ENCODE results near the gene OR2Y1. TPM values are rescaled to one million over a fixed set of nuclear protein-coding genes. Genes with fewer than 3 reads are reported as not detected.

Gene OR2Y1
- not detected in 2 replicates for total RNA-seq

GRCh38 chr5:180739958-180740357 is at the start of gene OR2Y1:
OR2Y1 (minus strand) TSS chr5:180740058; CDS start chr5:180740058, 0 bp downstream.

Other genes with a start within 250 kb of the OR2Y1 start
- 5.6 and 13.3 TPM in 2 replicates for gene CNOT6, start 245.7 kb downstream of the OR2Y1 start, total RNA-seq
- not detected in 2 replicates for gene SCGB3A1, start 148.6 kb downstream of the OR2Y1 start, total RNA-seq
- under 0.01 and 1.8 TPM in 2 replicates for gene FLT4, start 90.5 kb downstream of the OR2Y1 start, total RNA-seq
- gene MGAT1, start 62.7 kb upstream of the OR2Y1 start, total RNA-seq = 153 and 173 TPM in 2 replicates
- gene ZFP62, start 121.2 kb upstream of the OR2Y1 start, total RNA-seq = 2.9 and 6.1 TPM in 2 replicates
- not detected in 2 replicates for gene BTNL8, start 159.1 kb upstream of the OR2Y1 start, total RNA-seq
- not detected in 2 replicates for gene BTNL3, start 248.8 kb upstream of the OR2Y1 start, total RNA-seq